NB4 (cell line): ENCODE data around the gene PSENEN.

Experiments used
- CTCF ChIP-seq: IDR thresholded peaks from one replicate; pipeline ENCODE4 v1.5.1; 2012; ENCODE audit warnings: low read depth, low read length
- MAX ChIP-seq: IDR thresholded peaks from 2 replicates; pipeline ENCODE4 v1.6.1; 2011; ENCODE audit warnings: low read depth, low read length
- MYC ChIP-seq: IDR thresholded peaks from 2 replicates; pipeline ENCODE4 v1.6.1; 2011; ENCODE audit warnings: low read depth, low read length
- POLR2A ChIP-seq: IDR thresholded peaks from 2 replicates; pipeline ENCODE4 v1.6.1; 2011; ENCODE audit warnings: mild to moderate bottlenecking; ENCODE audit not compliant: insufficient read length; ENCODE audit errors: extremely low read depth

- no peak for TF ChIP-seq CTCF
- TF ChIP-seq MAX: no peak
- no peak for TF ChIP-seq POLR2A
- no peak for TF ChIP-seq MYC
These were observed 29.0 kb downstream of the PSENEN start for GRCh38 chr19:35774274-35775045.
